Endothelial cell of umbilical vein (primary cell): Measurements from ENCODE around the gene MACROH2A1.

Experiments used
- CTCF ChIP-seq, 2 donors: IDR thresholded peaks; 1 replicate in 1 of 2; 2 replicates in 1 of 2; pipeline ENCODE4 v1.5.1; 2011; ENCODE audit warnings: low read length in 2 of 2, mild to moderate bottlenecking in 2 of 2, moderate library complexity in 2 of 2, control low read depth in 1 of 2, inconsistent platforms in 1 of 2, low read depth in 1 of 2; ENCODE audit not compliant: insufficient read depth in 1 of 2; ENCODE audit errors: extremely low read depth in 1 of 2
- EZH2 ChIP-seq: IDR thresholded peaks from 2 replicates; pipeline ENCODE4 v1.6.1; 2012; ENCODE audit warnings: borderline replicate concordance, low read depth, mild to moderate bottlenecking, moderate library complexity, low read length, inconsistent platforms; ENCODE audit not compliant: severe bottlenecking
- JUN ChIP-seq: IDR thresholded peaks from 2 replicates; pipeline ENCODE4 v1.6.1; 2011; ENCODE audit warnings: borderline replicate concordance, low read depth; ENCODE audit not compliant: insufficient read length, insufficient read depth
- POLR2A ChIP-seq: IDR thresholded peaks from 2 replicates; pipeline ENCODE4 v1.6.1; 2012; ENCODE audit warnings: low read depth, mild to moderate bottlenecking, control low read depth, low read length

DNA sequence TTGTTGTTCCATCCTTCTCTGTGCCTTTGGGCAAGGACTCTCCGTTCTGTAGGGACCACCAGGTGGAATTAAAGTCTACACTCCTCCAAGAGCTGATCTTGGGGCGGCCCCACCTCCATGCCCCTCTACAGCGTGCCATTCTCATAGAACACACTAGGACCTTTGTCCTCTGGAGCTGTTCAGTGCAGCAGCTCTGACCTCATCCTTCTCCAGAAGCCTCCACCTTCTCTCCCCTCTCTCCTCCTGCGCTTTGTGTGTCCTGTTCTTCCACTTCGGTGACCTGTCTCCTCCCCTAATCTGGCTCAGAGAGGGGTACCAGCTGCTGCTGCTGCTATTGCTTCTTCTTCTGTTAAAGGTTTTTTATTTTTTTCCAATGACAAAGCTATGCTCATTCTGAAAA lies 1.8 kb upstream of the MACROH2A1 start:
- no peak for TF ChIP-seq CTCF (IDR thresholded peaks at IDR 0.05; ENCODE audit: extremely low read depth in 1 of 2, insufficient read depth in 1 of 2, low read depth in 1 of 2, low read length in 2 of 2)
- TF ChIP-seq POLR2A = no peak
- no peak for TF ChIP-seq EZH2
- TF ChIP-seq JUN = no peak
